NB4 (cell line): ENCODE results near the gene GLP1R.

Experiments
- MYC ChIP-seq: IDR thresholded peaks from 2 replicates; pipeline ENCODE4 v1.6.1; 2011; ENCODE audit warnings: low read depth, low read length
- TF ChIP-seq, protein P1 (sequence below): IDR thresholded peaks from one replicate; pipeline ENCODE4 v1.5.1; 2012; ENCODE audit warnings: low read depth, low read length

DNA sequence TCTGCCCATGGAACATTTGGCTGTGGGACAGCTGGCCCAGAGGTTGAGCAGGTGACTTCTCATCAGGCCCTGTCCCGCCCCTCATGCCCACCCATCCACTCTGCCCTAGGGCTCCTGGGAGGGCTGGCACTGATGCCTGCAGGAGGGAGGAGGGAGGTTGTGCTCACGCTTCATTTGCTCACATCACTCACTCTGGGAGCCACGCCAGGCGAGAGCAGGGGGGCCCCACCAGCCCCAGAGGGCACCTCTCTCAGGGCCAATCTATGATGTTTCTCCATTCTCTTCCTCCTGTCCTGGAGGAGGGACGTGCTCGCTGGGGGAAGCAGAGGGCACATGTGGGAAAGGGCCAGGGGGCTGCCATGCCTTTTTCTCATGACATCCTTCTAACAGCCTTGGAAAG is 10.9 kb upstream of the GLP1R start:
- TF ChIP-seq, protein P1, sequence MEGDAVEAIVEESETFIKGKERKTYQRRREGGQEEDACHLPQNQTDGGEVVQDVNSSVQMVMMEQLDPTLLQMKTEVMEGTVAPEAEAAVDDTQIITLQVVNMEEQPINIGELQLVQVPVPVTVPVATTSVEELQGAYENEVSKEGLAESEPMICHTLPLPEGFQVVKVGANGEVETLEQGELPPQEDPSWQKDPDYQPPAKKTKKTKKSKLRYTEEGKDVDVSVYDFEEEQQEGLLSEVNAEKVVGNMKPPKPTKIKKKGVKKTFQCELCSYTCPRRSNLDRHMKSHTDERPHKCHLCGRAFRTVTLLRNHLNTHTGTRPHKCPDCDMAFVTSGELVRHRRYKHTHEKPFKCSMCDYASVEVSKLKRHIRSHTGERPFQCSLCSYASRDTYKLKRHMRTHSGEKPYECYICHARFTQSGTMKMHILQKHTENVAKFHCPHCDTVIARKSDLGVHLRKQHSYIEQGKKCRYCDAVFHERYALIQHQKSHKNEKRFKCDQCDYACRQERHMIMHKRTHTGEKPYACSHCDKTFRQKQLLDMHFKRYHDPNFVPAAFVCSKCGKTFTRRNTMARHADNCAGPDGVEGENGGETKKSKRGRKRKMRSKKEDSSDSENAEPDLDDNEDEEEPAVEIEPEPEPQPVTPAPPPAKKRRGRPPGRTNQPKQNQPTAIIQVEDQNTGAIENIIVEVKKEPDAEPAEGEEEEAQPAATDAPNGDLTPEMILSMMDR = no peak
- TF ChIP-seq MYC = no peak
